D721Med (cell line): ENCODE measurements around the gene GNG14.

Experiments used
- DNase-seq: peaks from one replicate; pipeline ENCODE4 v3.0.0; 2011; ENCODE audit warnings: low spot score; ENCODE audit not compliant: insufficient read length
- FAIRE-seq: peaks from 2 replicates; lab custom pipeline; 2011; peaks lifted over from hg19 to GRCh38; lab: Jason Lieb, UNC
- TF ChIP-seq, protein P1 (sequence below): IDR thresholded peaks from 2 replicates; pipeline ENCODE4 v1.5.1; 2012; ENCODE audit warnings: mild to moderate bottlenecking, control low read depth; ENCODE audit not compliant: insufficient read depth; ENCODE audit errors: missing control alignments

Gene GNG14

DNA sequence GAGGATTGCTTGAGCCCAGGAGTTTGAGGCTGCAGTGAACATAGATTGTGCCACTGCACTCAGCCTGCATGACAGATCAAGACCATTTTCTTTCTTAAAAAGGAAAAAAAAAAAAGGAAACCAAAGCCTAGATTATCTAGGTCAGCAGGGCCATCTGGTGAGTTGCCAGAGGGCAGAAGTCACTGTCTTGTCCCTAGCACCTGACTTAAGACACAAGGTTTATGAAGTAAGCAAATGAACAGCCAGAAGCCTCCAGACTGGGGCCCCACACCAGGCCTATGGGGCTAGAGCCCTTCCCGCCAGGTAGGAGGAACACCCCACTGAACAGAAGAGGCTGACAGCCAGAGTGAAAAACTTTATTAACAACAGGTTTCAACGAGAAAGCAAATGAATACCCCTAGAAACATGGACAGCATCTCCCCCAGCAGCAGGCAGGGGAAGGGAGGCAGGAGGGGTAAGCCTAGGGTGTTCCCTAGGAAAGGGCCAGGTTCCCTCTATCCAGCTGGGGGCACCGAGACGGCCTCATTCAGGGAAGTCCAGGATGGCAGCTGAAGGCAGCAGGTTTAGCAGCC, 20.0 kb upstream of the GNG14 start:
- no peak for FAIRE-seq
- TF ChIP-seq, protein P1, sequence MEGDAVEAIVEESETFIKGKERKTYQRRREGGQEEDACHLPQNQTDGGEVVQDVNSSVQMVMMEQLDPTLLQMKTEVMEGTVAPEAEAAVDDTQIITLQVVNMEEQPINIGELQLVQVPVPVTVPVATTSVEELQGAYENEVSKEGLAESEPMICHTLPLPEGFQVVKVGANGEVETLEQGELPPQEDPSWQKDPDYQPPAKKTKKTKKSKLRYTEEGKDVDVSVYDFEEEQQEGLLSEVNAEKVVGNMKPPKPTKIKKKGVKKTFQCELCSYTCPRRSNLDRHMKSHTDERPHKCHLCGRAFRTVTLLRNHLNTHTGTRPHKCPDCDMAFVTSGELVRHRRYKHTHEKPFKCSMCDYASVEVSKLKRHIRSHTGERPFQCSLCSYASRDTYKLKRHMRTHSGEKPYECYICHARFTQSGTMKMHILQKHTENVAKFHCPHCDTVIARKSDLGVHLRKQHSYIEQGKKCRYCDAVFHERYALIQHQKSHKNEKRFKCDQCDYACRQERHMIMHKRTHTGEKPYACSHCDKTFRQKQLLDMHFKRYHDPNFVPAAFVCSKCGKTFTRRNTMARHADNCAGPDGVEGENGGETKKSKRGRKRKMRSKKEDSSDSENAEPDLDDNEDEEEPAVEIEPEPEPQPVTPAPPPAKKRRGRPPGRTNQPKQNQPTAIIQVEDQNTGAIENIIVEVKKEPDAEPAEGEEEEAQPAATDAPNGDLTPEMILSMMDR, result no peak

DNA sequence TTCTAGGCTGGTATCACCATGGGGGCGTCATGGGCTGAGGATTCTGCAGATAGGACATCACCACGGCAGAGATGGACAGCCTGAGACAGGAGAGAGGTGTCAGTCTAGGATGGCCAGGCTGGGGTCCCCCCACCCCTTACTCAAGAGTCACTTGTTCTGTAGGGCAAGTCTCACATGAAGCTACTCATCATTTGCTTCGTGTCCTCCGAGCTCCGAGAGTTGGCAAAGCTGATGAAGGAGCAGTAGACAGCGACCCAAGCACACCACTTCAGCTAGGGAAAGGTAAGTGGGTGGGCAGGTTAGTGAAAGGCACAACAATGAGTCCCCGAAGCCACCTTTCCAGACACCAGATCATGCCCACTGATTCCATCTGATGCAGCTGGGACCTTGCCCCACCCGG, 19.5 kb upstream of the GNG14 start:
- no peak for FAIRE-seq
- TF ChIP-seq, protein P1, result no peak

More for the DNA sequence above, 20.0 kb upstream of the GNG14 start:
- DNase-seq, result no peak

DNA sequence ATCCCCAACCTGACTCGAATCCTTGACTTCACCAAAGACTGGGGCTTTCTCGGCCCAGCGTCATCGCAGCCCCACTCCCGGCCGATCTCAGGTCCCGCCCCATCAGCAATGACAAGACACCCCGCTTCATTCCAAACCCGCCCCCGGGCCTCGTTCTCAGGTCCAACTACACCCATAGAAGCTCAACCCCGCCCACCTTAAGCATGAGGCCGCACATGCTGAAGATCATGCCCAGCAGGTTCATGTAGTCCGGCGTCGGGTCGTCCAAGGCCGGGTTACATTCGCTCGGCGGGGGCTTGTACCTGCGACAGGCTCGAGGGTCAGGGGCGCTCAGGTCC, 18.9 kb upstream of the GNG14 start:
- TF ChIP-seq, protein P1, result no peak
- FAIRE-seq (no peak), DNase-seq (no peak)

More for the DNA sequence above, 19.5 kb upstream of the GNG14 start:
- no peak for DNase-seq

DNA sequence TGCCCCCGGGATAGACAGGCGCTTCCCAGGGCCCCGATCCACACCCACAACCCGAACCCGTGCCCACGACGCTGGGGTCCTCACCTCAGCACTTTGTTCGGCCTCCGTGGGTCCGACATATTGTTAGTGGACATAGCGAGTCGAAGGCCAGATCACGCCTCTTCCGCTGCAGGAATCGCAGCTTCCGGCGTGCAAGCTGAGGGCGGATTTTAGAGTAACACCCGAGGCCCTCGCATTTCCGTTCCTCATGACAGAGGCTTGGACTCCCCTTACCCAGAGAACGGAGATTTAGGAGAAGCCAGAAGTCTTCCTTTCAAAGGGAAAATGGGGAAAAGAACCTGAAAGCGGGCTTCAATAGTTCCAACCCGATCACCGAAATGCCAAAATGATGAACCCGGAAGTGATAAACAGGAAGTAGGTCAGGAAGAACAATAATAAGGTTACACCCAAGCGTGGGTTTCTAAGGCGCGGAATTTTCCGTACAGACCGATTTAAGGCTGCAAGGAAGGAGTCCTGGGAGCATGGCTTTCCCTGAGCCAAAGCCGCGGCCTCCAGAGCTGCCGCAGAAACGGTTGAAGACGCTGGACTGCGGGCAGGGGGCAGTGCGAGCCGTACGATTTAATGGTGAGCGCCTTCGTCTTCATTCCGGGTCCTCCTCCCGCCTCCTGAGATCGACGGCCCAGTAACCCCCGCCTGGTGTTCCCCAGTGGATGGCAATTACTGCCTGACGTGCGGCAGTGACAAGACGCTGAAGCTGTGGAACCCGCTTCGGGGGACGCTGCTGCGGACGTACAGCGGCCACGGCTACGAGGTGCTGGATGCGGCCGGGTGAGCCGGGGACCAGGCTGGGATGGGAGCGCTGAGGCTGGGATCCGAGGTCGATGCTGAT, 18.3 kb upstream of the GNG14 start:
- DNase-seq (peak; percentile 83), FAIRE-seq (no peak)
- TF ChIP-seq, protein P1, result no peak

DNA sequence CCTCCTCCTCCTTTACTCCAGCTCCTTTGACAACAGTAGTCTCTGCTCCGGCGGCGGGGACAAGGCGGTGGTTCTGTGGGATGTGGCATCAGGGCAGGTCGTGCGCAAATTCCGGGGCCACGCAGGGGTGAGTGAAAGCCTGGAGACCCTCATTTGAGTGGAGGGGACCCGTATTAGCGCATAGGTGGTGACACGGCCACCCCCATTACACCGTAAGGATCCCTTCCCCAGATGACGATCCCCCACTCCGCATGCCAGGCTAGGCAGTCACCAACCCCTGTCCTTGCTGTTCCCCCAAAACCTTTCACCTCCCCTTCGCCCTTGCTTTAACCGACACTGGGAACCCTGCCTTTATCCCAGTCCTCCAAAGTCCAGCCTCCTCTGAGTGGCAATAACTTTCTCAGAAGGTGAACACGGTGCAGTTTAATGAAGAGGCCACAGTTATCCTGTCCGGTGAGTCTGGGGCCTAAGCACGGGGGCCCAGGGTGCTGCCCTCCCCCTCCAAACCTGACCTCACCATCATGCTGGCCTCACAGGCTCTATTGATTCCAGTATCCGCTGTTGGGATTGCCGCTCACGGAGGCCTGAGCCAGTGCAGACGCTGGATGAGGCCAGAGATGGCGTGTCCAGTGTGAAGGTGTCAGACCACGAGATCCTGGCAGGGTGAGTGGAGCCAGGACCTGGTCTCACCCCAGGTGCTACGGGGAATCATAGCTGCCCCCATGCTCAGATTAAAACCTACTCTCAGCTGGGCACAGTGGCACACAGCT, 17.5 kb upstream of the GNG14 start:
- DNase-seq (no peak), FAIRE-seq (no peak)
- TF ChIP-seq, protein P1, result no peak

DNA sequence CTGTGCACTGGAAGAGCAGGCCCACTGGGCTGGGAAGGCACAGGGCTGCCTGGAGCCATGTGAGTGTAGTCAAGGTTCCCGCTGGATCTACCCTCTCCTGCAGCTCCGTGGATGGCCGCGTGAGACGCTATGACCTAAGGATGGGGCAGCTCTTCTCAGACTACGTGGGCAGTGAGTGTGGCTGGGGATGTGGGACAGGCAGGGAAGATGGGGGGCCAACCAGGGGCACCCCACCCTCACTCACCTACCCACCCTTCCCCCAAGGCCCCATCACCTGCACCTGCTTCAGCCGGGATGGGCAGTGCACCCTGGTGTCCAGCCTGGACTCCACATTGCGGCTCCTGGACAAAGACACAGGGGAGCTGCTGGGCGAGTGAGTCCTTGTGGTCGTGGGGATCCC, 15.1 kb upstream of the GNG14 start:
- DNase-seq (no peak), FAIRE-seq (no peak)
- TF ChIP-seq, protein P1, result no peak
